ENCODE measurements around the gene KNSTRN.

KNSTRN gene

GRCh38 chr15:40382580-40383456 lies at the start of gene KNSTRN:
KNSTRN (plus strand) TSS chr15:40382721; CDS start chr15:40382836, 115 bp downstream.
- H3K36me3 ChIP-seq (ENCODE audit: control insufficient read depth in 2 of 2, insufficient read depth in 1 of 2, low read length in 2 of 2) = peaks cover 3 to 32% of the 10 kb centered on the region in 2 experiments; a peak in 2 of 3 replicates
- peak within 1 kb of the TSS; percentile 92 for H3K4me3 ChIP-seq (ENCODE audit: low read depth, low read length)
- ChIA-PET CTCF (interaction anchor here (0.6 to 2.1 kb wide), 5 partner anchors 11 to 439 kb away, joined by 3 to 8 read pairs (median 3); no protein-coding TSS in a partner anchor), POLR2A (interaction anchor here (0.6 to 1.6 kb wide), 6 partner anchors 11 to 60 kb away, joined by 3 to 11 read pairs (median 4); partner anchors contain the start of gene IVD)
- no peaks in the 10 kb centered on the region for H3K4me1 ChIP-seq (ENCODE audit: control insufficient read depth, insufficient read depth, low read length)
- H3K9me3 ChIP-seq (ENCODE audit: control insufficient read depth, insufficient read depth, low read depth, low read length) = no peaks in the 10 kb centered on the region
- H3K27ac ChIP-seq (ENCODE audit: extremely low read depth, low read depth, low read length) = peak within 1 kb of the TSS; percentile 63; the same call in 1 of the 2 replicates
- TF ChIP-seq ZFP37 (tag by site-specific recombination; IDR thresholded peaks at IDR 0.05) (no peak), ZNF830 (tag by site-specific recombination; IDR thresholded peaks at IDR 0.05; ENCODE audit: low read depth) (no peak), ZXDB (tag by site-specific recombination; IDR thresholded peaks at IDR 0.05) (peak; percentile 57; the same call in 1 of the 2 replicates), ZNF394 (tag by site-specific recombination; IDR thresholded peaks at IDR 0.05; ENCODE audit: borderline replicate concordance) (no peak), ZNF501 (tag by site-specific recombination; IDR thresholded peaks at IDR 0.05) (0 out of 2 replicates have a peak, but pooled peaks have one; percentile 30), ZNF221 (tag by site-specific recombination; IDR thresholded peaks at IDR 0.05; ENCODE audit: borderline replicate concordance) (no peak), ZNF548 (tag by site-specific recombination; IDR thresholded peaks at IDR 0.05) (peak; percentile 79), KLF7 (tag by site-specific recombination; IDR thresholded peaks at IDR 0.05; ENCODE audit: borderline replicate concordance) (peak; percentile 12; the same call in 1 of the 2 replicates), ZBTB48 (tag by site-specific recombination; IDR thresholded peaks at IDR 0.05) (peak; percentile 70), ZNF488 (tag by site-specific recombination; IDR thresholded peaks at IDR 0.05) (no peak), ZNF335 (tag by site-specific recombination; conservative IDR thresholded peaks at IDR 0.05) (peak; percentile 67), KLF17 (tag by site-specific recombination; IDR thresholded peaks at IDR 0.05) (0 out of 2 replicates have a peak, but pooled peaks have one; percentile 42), KLF9 (tag by site-specific recombination; IDR thresholded peaks at IDR 0.05; ENCODE audit: low read depth) (peak; percentile 92), KLF8 (tag by site-specific recombination; IDR thresholded peaks at IDR 0.05) (0 out of 2 replicates have a peak, but pooled peaks have one; percentile 33), ZNF473 (tag by site-specific recombination; IDR thresholded peaks at IDR 0.05) (no peak), ZNF2 (tag by site-specific recombination; IDR thresholded peaks at IDR 0.05) (0 out of 2 replicates have a peak, but pooled peaks have one; percentile 18), AEBP2 (tag by site-specific recombination; IDR thresholded peaks at IDR 0.05; ENCODE audit: borderline replicate concordance) (no peak), ZNF518A (tag by site-specific recombination; conservative IDR thresholded peaks at IDR 0.05; ENCODE audit: low read depth) (peak; percentile 34; the same call in 1 of the 2 replicates), ZEB2 (tag by site-specific recombination; IDR thresholded peaks at IDR 0.05) (no peak), BCL11B (tag by site-specific recombination; IDR thresholded peaks at IDR 0.05; ENCODE audit: low read depth) (no peak), YY1 (tag by site-specific recombination; IDR thresholded peaks at IDR 0.05) (peak; percentile 94), ZBTB11 (tag by site-specific recombination; conservative IDR thresholded peaks at IDR 0.05; ENCODE audit: low read depth) (peak; percentile 98), SP2 (tag by site-specific recombination; IDR thresholded peaks at IDR 0.05) (peak; percentile 51), PRDM1 (tag by site-specific recombination; IDR thresholded peaks at IDR 0.05) (no peak)
